GM12878 (cell line): ENCODE results near the gene CXCL17. TPM values are rescaled to one million over a fixed set of nuclear protein-coding genes. Genes with fewer than 3 reads are reported as not detected.

Experiments
- BHLHE40 ChIP-seq, 2 experiments: fragments of 450-650 bp in 1 of 2; IDR thresholded peaks; 2 replicates each; pipeline ENCODE4 v1.6.1; 2011 to 2017; ENCODE audit warnings: low read depth in 2 of 2, borderline replicate concordance in 1 of 2, improper control_type of control experiment in 1 of 2, low read length in 1 of 2, mild to moderate bottlenecking in 1 of 2
- CREB1 ChIP-seq: IDR thresholded peaks from 2 replicates; pipeline ENCODE4 v1.6.1; 2012; ENCODE audit warnings: low read depth, mild to moderate bottlenecking, inconsistent platforms
- ESRRA ChIP-seq: IDR thresholded peaks from 2 replicates; pipeline ENCODE4 v1.6.1; 2012; ENCODE audit warnings: mild to moderate bottlenecking, low read length, improper control_type of control experiment
- ETV6 ChIP-seq, 2 experiments: fragments of 450-650 bp in 1 of 2; IDR thresholded peaks in 1 of 2; conservative IDR thresholded peaks in 1 of 2; 2 replicates each; pipeline ENCODE4 v1.6.1; 2014; ENCODE audit warnings: antibody characterized with exemption in 1 of 2, borderline replicate concordance in 1 of 2, low read depth in 1 of 2, mild to moderate bottlenecking in 1 of 2, moderate library complexity in 1 of 2
- IKZF1 ChIP-seq: fragments of 450-650 bp; conservative IDR thresholded peaks from 2 replicates; pipeline ENCODE4 v1.6.1; 2017; ENCODE audit warnings: antibody characterized with exemption, mild to moderate bottlenecking
- IKZF2 ChIP-seq, 2 experiments: fragments of 450-650 bp; IDR thresholded peaks; 2 replicates each; pipeline ENCODE4 v1.6.1; 2017; ENCODE audit warnings: mild to moderate bottlenecking in 2 of 2, moderate library complexity in 2 of 2
- JUNB ChIP-seq: IDR thresholded peaks from 2 replicates; pipeline ENCODE4 v1.6.1; 2016; ENCODE audit warnings: antibody characterized with exemption, mild to moderate bottlenecking
- MXI1 ChIP-seq: fragments of 150-350 bp; IDR thresholded peaks from 2 replicates; pipeline ENCODE4 v1.6.1; 2011; ENCODE audit warnings: low read depth, mild to moderate bottlenecking, inconsistent platforms, low read length, improper control_type of control experiment
- MYC ChIP-seq: IDR thresholded peaks from 2 replicates; pipeline ENCODE4 v1.6.1; 2011; ENCODE audit warnings: mild to moderate bottlenecking, low read length, moderate library complexity, inconsistent platforms; ENCODE audit not compliant: insufficient read depth, insufficient replicate concordance, insufficient read length, severe bottlenecking
- NBN ChIP-seq: fragments of 450-650 bp; IDR thresholded peaks from 2 replicates; pipeline ENCODE4 v1.6.1; 2016
- NFXL1 ChIP-seq: fragments of 450-650 bp; IDR thresholded peaks from 2 replicates; pipeline ENCODE4 v1.6.1; 2017; ENCODE audit warnings: antibody characterized with exemption, mild to moderate bottlenecking, borderline replicate concordance
- NR2C1 ChIP-seq: fragments of 450-650 bp; IDR thresholded peaks from 2 replicates; pipeline ENCODE4 v1.6.1; 2017; ENCODE audit warnings: antibody characterized with exemption, mild to moderate bottlenecking, moderate library complexity
- PAX5 ChIP-seq: IDR thresholded peaks from 2 replicates; pipeline ENCODE4 v1.6.1; 2011; ENCODE audit warnings: low read depth, low read length, borderline replicate concordance
- SIN3A ChIP-seq: IDR thresholded peaks from 2 replicates; pipeline ENCODE4 v1.6.1; 2012; ENCODE audit warnings: low read depth, low read length, improper control_type of control experiment
- SREBF1 ChIP-seq: IDR thresholded peaks from 2 replicates; pipeline ENCODE4 v1.6.1; 2012; ENCODE audit warnings: mild to moderate bottlenecking, low read length
- SREBF2 ChIP-seq: IDR thresholded peaks from 2 replicates; pipeline ENCODE4 v1.6.1; 2012; ENCODE audit warnings: mild to moderate bottlenecking, low read length
- STAT3 ChIP-seq: IDR thresholded peaks from 2 replicates; pipeline ENCODE4 v1.6.1; 2011; ENCODE audit warnings: low read depth, low read length, improper control_type of control experiment
- polyA plus RNA-seq, 11 experiments: library from polyadenylated mRNA; depleted of rRNA in 4 of 11; unstranded in 6 of 11; stranded (reverse) in 5 of 11; fragments of >200 nt; fragmentation: Nextera tagmentation in 4 of 11; fragmentation: Illumina TruSeq in 1 of 11; extraction: Ambion mirVana in 4 of 11; extraction: Trizol in 1 of 11; gene quantifications; 1 replicate in 1 of 11; 2 replicates in 10 of 11; pipeline versions ENCODE4 v1.2.1 to v1.2.3, GENCODE V29; 2011 to 2016; ENCODE audit warnings: inconsistent platforms in 2 of 11, missing spikeins in 2 of 11, low read depth in 1 of 11
- total RNA-seq, 4 experiments: library from RNA; depleted of rRNA in 3 of 4; stranded (reverse); fragments of >200 nt in 3 of 4; fragmentation: Illumina TruSeq in 1 of 4; extraction: Trizol in 1 of 4; gene quantifications; 2 replicates each; pipeline versions ENCODE4 v1.2.1 to v1.2.3, GENCODE V29; 2013 to 2021
- TF ChIP-seq, protein P1 (sequence below): fragments of 450-650 bp; IDR thresholded peaks from 2 replicates; pipeline ENCODE4 v1.6.1; 2016; ENCODE audit warnings: mild to moderate bottlenecking, moderate library complexity, borderline replicate concordance
- TF ChIP-seq, protein P2 (sequence below): IDR thresholded peaks from 2 replicates; pipeline ENCODE4 v1.6.1; 2012; ENCODE audit warnings: mild to moderate bottlenecking, low read depth, low read length
- TF ChIP-seq, protein P3 (sequence below): fragments of 450-650 bp; IDR thresholded peaks from 2 replicates; pipeline ENCODE4 v1.6.1; 2014; ENCODE audit warnings: mild to moderate bottlenecking
- TF ChIP-seq, protein P4 (sequence below): IDR thresholded peaks from 2 replicates; pipeline ENCODE4 v1.6.1; 2012; ENCODE audit warnings: low read depth, low read length, improper control_type of control experiment

Gene CXCL17
- total and polyA plus RNA-seq, 10 of the 15 experiments (the other 5 are each of a cell fraction or from before 2014, with no cell fraction given) = 0.13 to 0.24 (median 0.15) TPM; not detected in 7

DNA sequence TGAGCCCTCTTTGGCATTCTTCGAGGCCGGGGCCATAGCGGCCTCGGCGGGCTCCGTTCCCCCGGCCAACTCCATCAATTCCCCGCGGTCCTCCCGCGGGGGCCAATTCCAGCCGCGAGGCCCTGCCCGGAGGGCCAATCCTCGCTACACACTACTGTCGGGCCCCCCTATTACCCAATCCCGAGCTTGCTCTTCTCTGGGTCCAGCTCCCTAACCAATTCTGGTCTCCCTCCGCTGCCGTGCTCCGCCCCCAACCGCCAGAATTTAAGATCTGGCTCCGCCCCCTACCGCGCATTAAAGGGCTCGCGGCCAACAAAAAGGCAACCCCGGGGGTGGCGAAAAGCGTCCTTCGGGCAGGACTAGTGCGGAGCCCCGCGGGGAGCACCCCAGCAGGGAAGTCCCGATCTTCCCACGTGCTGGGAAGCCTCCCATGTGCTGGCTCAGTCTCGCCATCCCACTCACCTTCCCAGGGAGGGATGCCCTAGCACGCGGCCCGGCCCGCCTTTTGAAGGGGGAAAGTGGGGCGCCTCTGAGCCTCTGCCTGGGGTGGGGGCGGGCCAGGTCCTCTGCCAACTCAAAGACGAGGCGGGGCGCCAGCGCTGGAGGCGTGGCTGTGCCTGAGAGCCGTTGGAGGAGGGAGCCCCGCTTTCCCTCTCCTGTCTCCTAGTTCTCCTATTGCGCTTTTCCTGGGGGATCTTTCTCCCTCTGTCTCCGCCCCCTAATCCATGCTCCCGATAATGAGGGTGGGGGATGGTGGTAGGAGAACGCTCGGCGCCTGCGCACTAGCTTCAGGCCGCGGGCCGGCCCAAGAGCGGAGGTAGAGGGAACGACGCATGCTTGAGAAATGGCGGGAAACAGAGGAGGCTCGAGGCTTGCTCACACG is 19.0 kb downstream of the CXCL17 start (continued):
- TF ChIP-seq, protein P1, sequence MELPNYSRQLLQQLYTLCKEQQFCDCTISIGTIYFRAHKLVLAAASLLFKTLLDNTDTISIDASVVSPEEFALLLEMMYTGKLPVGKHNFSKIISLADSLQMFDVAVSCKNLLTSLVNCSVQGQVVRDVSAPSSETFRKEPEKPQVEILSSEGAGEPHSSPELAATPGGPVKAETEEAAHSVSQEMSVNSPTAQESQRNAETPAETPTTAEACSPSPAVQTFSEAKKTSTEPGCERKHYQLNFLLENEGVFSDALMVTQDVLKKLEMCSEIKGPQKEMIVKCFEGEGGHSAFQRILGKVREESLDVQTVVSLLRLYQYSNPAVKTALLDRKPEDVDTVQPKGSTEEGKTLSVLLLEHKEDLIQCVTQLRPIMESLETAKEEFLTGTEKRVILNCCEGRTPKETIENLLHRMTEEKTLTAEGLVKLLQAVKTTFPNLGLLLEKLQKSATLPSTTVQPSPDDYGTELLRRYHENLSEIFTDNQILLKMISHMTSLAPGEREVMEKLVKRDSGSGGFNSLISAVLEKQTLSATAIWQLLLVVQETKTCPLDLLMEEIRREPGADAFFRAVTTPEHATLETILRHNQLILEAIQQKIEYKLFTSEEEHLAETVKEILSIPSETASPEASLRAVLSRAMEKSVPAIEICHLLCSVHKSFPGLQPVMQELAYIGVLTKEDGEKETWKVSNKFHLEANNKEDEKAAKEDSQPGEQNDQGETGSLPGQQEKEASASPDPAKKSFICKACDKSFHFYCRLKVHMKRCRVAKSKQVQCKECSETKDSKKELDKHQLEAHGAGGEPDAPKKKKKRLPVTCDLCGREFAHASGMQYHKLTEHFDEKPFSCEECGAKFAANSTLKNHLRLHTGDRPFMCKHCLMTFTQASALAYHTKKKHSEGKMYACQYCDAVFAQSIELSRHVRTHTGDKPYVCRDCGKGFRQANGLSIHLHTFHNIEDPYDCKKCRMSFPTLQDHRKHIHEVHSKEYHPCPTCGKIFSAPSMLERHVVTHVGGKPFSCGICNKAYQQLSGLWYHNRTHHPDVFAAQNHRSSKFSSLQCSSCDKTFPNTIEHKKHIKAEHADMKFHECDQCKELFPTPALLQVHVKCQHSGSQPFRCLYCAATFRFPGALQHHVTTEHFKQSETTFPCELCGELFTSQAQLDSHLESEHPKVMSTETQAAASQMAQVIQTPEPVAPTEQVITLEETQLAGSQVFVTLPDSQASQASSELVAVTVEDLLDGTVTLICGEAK = peak; percentile 48; the same call in 1 of the 2 replicates
- TF ChIP-seq SIN3A = 0 out of 2 replicates have a peak, but pooled peaks have one; percentile 30
- TF ChIP-seq, protein P2, sequence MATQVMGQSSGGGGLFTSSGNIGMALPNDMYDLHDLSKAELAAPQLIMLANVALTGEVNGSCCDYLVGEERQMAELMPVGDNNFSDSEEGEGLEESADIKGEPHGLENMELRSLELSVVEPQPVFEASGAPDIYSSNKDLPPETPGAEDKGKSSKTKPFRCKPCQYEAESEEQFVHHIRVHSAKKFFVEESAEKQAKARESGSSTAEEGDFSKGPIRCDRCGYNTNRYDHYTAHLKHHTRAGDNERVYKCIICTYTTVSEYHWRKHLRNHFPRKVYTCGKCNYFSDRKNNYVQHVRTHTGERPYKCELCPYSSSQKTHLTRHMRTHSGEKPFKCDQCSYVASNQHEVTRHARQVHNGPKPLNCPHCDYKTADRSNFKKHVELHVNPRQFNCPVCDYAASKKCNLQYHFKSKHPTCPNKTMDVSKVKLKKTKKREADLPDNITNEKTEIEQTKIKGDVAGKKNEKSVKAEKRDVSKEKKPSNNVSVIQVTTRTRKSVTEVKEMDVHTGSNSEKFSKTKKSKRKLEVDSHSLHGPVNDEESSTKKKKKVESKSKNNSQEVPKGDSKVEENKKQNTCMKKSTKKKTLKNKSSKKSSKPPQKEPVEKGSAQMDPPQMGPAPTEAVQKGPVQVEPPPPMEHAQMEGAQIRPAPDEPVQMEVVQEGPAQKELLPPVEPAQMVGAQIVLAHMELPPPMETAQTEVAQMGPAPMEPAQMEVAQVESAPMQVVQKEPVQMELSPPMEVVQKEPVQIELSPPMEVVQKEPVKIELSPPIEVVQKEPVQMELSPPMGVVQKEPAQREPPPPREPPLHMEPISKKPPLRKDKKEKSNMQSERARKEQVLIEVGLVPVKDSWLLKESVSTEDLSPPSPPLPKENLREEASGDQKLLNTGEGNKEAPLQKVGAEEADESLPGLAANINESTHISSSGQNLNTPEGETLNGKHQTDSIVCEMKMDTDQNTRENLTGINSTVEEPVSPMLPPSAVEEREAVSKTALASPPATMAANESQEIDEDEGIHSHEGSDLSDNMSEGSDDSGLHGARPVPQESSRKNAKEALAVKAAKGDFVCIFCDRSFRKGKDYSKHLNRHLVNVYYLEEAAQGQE = no peak
- no peak for TF ChIP-seq MXI1
- TF ChIP-seq NBN = no peak
- no peak for TF ChIP-seq JUNB
- no peak for TF ChIP-seq MYC
- no peak for TF ChIP-seq SREBF1
- no peak for TF ChIP-seq PAX5
- TF ChIP-seq BHLHE40 (IDR thresholded peaks at IDR 0.05; ENCODE audit: borderline replicate concordance in 1 of 2, low read depth in 2 of 2, low read length in 1 of 2) = peak in 1 of 2 experiments; percentile 59; a peak in 2 of 4 replicates
- TF ChIP-seq SREBF2 = no peak
- TF ChIP-seq IKZF2 (IDR thresholded peaks at IDR 0.05) = no peak
- no peak for TF ChIP-seq NFXL1
- TF ChIP-seq, protein P3, sequence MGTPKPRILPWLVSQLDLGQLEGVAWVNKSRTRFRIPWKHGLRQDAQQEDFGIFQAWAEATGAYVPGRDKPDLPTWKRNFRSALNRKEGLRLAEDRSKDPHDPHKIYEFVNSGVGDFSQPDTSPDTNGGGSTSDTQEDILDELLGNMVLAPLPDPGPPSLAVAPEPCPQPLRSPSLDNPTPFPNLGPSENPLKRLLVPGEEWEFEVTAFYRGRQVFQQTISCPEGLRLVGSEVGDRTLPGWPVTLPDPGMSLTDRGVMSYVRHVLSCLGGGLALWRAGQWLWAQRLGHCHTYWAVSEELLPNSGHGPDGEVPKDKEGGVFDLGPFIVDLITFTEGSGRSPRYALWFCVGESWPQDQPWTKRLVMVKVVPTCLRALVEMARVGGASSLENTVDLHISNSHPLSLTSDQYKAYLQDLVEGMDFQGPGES = 0 out of 2 replicates have a peak, but pooled peaks have one; percentile 40
- TF ChIP-seq ESRRA = no peak
- no peak for TF ChIP-seq STAT3
- TF ChIP-seq CREB1 = peak; percentile 51
- TF ChIP-seq, protein P4, sequence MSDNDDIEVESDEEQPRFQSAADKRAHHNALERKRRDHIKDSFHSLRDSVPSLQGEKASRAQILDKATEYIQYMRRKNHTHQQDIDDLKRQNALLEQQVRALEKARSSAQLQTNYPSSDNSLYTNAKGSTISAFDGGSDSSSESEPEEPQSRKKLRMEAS = no peak; the same call in none of the 2 replicates
- no peak for TF ChIP-seq NR2C1
- TF ChIP-seq IKZF1 = peak; percentile 11
- TF ChIP-seq ETV6 (conservative IDR thresholded peaks at IDR 0.05 in 1 of 2, IDR thresholded peaks at IDR 0.05 in 1 of 2; ENCODE audit: borderline replicate concordance in 1 of 2, low read depth in 1 of 2) = no peak
